ENCODE measurements around the gene MXD3.
"Not testable (repeated sequence)": the region's sequence is repeated elsewhere in the genome, so short reads cannot be mapped to it uniquely, and the experiment has no call there.

MXD3 gene

GRCh38 chr5:177317959-177318377, 6.3 kb upstream of the MXD3 start:
- peak; percentile 87 for DNase-seq

GRCh38 chr5:177316005-177316404, 4.3 kb upstream of the MXD3 start:
- no peak for DNase-seq

DNA sequence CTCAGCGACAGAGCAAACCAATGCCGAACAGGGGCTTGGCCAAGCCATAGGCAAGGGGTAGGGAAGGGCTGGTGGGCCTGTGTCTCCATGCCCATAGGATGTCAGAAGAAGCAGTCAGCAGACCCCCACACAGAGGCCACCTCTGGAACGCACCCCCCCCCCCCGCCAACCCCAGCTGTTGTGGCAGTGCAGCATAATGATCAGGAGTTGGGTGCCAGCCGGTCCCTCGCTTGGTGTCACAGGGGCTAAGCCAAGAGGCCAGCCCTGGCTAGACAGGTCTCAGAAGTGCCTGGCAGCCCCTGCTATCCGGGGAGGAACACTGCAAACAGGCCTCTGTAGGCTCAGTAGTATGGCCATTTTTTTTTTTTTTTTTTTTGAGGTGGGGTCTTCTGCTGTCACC, 3.7 kb upstream of the MXD3 start:
- DNase-seq, result no peak

DNA sequence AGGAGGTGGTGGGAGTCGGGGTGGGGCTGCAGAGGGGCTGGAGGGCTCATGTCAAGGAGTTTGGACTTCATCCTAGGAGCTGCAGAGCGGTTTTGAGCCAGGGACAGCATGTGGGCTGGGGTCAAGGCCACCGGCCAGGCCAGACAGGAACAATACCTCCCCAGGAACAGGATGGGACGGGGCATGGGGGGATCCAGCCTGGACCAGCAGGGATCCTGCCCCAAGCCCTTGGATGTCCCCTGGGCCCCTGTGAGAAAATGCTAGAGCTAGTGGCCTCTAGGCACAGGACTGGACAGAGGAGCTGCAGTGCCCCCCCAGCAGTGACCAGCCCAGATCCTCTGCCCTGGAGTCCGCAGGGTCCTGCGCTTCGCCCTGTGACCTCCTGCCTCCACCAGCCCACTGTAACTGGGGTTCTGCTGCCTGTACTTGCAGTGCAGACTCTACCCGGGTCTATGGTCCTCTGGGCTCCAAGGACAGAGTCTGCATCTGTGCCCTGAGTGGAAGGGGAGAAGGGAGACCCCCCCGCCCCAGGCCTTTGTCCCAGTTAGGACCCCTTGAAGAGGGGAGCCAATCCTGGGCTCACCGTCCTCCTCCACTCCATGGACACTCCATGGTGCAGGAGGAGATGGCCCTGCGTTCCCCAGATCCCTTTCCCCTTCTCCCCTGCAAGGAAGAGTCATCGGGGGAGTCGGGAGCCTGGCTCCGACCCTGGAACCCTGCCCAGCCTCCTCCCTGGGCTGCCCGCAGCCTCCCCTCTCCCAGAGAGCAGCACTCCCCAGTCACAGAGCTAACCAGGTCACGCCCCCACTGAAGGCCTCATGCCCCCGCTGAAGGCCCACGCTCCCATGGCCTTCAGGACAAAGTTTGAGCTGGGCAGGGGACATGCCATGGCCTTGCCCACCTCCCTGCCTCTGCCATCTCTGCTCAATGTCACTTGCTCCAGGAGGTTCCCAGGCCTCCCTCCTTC, 3.0 kb upstream of the MXD3 start:
- DNase-seq, result no peak

DNA sequence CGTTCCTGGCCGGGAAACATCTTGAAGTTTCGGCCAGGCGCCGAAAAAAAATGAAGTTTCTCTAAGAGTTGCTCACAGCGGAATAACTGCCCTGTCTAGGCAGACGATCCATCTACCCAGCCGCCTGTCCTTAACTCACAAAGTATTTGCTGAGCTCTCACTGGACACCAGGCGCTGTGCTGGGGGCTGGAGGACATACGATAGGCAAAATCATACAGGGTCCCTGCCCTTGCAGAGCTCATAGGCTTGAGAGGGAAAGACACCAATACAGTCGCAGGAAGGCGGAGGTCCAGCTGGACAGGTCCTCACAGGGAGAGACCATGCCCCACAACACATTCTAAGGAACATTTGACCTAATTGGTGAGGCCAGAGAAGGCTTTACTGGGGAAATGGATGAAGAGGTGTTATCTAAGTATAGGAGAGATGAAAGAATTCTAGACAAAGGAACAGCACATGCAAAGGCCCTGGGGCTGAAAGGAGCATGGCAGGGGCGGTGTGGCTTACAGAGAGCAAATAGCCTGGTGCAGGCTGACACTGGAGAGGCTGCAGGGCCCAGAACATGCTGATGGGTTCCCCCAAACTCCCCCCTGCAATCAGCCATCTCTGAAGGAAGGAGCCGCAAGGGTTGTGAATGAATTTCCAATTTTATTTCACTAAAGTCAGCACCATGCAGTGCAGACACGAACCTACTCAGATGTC, 2.0 kb upstream of the MXD3 start:
- no peak for DNase-seq

DNA sequence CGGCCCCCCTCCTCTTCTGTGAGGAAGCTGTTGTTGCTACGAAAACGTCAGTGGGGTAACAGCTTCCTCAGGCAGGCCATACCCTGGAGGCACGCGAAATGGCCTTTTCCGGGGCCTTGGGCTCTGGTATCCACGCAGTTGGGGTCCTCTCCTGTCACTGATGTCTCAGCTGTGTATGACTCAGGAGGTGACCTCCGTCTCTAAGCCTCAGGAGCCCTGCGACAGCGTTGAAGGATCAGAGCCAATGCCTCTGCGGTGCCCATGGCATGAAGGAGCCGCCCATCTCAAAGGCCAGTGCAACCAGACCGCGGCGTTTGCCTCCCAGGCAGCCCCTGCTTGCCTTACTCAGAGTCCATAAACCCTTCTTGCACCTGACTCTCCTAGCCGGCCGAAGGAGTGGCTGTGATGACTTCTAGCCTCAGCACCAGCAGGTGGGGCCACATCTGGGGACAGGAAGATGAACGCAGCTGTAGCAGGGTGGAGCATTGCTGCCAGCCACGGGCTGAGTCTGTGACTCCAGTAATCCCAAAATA, 1.0 kb upstream of the MXD3 start:
- DNase-seq, result peak; percentile 73

GRCh38 chr5:177311392-177311722, 341 bp downstream of the MXD3 start:
- no peak for DNase-seq

DNA sequence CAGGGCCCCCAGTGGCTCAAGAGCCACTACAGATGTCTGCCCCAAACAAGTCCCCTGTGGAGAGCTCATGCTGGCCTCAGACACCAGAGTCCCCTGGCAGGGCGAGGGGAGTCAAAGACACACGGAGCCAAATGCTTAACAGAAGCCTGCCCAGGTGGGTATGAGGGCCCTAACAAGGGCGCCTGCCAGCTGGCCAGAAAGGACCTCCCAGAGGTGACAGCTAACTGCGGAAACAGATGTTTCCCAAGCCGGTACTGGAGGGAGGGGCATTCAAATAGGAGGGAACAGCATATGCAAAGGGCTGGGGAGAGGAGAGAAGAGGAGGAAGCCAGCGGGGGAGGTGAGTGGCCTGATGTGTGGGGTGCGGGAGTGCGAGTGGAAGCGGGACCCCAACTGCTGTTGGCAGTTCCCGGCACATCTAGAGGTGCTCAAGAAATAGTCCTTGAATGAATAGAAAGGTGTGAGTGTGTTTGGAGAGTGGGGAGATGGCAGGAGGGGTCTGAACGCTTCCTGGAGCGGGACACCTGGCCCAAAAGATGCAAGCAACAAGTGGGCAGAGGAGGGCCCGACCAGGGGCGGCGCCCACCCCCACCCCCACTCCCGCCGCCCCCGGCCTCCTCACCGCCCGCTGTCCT, 824 bp downstream of the MXD3 start:
- DNase-seq, result no peak

DNA sequence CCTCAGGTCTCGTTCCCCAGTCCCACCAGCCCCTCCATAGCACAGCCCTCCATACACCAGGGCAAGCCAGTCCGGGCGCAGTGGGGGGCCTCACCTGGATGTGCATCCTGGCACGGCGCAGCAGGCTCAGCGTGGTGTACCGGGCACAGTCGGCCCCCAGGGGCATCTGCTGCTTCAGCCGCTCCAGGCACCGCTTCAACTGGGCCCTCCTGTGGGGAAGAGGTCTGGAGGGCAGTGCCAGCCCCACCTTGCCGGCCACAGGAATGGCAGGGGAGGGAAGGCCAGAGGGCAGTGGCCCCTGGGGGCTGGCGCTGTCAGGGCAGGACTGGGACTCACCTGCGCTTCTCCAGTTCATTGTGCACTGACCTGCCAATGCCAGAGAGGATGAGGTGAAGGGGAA, 1.4 kb downstream of the MXD3 start:
- no peak for DNase-seq

DNA sequence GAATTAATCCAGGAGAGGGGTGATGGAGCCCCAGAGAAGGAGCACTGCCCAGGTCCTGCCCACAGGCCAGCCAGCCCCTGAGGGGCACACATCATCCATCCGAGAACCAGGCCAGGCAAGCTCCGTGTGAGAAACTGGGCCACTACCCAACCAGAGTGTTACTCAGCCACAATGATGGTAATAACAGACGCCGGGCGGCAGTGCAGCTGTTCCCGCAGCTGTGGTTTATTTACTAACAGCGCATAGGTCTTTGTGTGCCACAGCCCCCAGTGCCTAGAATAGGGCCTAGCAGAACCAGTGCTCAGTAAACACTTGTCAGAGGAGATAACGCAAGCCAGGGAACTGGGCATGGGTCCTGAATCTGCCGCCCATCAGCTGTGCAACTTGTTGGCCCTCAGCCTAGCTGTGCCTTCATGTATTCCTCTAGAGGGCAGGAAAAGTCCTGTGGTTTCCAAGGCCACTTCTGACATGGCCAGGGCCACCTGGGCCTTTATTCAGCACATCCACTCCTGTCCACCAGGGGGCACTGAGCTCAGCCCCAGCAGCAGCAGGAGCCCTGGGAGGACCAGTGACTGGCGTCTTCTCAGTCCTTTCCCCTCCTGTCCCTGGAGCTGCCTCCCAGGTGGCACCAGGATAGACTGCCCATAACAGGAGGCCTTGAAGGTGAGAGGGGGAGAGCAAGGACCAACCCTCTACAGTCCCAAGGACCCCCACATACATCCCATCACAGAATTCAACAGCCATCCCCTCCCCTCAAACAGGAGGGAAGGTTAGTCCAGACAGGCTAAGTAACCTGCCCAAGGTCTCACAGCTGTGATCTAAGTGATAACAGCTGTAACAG, 2.1 kb downstream of the MXD3 start:
- peak; percentile 83 for DNase-seq

DNA sequence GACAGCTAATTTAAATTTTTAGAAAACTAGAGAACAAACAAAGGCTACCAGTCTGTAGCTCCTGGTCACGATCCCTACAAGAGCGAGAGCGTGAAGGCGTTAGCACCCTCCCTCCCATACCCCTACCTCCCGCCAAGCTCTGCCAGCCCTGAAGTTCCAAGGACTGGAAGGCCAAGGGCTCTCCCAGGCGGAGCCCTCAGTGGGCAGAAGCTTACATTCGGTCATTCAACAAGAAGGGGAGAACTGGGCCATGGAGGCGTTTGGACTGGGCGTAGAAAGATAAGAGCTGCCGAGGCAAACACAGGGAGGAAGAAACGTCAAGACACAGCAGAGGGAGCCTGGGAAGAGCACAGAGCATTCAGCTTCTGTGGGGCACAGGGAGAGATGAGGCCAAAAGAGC, 3.0 kb downstream of the MXD3 start:
- peak; percentile 20 for DNase-seq

DNA sequence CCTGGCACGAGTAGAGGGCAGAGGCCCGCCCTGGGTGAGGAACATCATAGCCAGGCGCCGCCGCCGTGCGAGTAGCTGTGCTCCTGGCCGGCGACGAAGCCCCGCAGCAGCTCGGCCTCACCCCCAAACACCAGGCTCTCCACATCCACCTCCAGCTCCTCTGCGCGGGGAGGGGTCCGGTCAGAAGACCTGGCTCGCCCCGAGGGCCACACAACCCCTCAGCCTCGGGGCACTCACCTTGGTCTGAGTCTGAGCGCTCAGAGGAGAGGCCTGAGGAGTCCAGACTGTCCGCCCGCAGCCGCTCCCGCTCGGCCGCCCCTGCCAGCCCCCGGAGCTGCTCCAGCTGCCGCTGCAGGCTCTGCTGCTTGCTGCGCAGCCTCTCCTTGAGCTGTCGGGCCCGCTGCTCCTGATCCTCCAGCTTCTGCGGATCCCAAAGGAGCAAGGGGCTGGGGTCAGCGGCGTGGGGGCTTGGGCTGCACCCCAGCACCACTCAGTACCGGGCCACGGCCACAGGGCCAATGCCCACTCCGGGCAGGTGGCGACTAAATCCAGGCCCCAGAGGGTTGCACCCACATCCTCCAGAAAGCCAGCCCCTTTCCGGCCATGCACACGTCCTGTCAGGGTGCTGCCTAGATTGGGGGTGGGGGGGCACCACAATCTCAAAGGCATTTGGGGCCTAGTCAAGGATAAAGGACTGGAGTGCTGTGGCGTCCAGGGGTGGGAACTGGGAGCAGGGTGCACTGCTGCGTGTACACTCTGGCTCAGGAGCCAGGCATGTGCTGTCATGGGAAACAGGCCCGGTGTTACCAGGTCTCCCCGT, 3.9 kb downstream of the MXD3 start:
- peak; percentile 24 for DNase-seq

DNA sequence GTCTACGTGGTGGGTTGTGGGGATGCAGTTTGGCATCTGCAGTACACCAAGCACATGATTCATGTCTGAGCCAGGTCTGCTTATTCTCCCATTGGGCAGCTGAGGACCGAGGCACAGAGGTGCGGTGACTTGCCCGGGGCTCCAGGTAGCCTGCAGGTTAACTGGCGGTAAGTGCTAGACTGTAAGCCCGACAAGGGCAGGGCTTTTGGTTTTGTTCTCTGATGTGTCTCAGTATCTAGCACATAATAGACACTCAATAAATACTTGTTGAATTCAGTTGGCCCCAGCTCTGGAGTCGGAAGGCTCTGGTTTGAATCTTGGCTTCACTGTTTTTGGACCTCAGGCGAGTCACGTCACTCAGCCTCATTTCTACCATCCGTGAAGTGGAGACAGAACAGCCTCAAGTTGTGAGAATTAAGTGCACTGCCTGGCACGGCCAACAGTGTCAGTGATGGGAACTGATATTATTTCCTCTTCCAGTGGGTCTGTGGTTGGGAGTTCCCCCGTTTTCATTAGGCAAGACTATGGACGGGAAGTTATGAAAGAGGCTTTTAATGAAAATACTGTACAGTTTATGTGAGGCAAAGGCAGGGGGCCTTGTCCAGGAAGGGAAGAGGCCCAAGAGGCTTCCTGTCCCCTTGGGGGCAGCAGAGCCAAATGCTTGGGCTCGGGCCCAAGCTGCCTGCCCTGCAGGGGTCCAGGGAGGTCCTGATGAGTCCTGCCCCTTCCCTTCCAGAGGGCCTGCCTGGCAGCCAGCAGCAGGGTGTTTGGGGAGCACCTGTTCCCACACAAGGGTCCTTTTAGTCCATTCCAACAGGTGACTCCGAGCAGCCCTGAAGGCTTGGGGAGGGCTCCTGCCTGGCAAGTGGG, 4.8 kb downstream of the MXD3 start:
- DNase-seq, result no peak

- DNase-seq, result not testable (repeated sequence)
Observed at GRCh38 chr5:177306103-177306640, 5.5 kb downstream of the MXD3 start.

- peak; percentile 57 for DNase-seq
Observed at GRCh38 chr5:177304392-177305119, 7.1 kb downstream of the MXD3 start.

DNA sequence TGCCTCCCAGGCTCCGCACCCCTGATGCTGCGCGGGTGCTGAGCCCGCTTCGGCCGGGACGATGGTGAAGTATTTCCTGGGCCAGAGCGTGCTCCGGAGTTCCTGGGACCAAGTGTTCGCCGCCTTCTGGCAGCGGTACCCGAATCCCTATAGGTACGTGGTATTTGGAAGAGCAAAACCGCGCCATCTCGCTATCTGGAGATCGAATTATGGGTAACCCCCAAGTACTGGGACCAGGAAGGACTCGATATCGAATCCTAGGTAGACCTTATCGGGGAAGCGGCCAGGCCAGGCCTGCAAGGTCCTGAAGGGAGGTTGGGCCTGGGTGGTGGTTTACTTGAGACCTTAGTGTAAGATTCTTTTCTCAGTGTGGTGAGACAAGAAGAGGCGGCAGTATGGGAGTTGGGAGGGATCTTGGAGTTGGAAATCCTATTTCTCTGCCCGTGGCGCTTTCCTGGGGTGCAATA, 7.7 kb downstream of the MXD3 start:
- no peak for DNase-seq

DNA sequence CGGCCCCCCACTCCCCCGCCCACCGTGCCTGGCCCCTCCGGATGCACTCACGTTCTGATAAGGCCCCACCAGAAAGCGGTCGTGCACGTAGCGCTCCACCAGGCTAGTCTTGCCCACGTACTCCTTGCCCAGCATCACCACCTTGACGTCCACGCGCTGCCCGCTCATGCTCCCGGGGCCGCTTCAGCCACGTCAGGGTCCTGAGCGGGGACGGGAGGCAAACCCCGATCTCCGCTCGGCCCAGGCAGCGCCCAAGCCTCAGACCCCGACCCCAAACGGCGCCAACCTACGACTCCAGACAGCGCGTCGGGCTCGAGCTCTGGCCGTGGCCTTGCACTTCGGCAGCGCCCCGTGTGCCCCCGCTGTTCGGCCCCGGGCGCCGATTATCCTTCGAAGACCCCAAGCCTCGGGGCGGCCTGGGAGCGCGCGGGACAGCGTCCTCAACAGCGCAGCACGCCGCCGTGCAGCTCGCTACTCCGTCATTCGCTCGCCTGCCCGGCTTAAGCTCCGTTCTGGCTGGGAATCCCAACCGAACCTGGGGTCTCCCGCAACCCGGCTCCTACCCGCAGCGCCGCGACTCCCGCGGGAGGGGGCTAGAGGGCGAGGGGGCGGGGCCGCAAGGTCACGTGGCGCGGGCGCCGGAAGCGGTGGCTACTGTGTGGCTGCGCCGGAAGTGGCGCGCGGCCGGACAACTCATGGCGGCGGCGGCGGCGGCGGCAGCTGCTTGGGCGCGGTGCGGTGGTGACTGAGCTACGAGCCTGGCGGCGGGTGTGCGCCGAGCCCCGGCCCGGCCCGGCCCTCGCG, 8.4 kb downstream of the MXD3 start, which contains the start of the genes PRELID1 and RAB24:
PRELID1 (plus strand) TSS at position 679 of the 804 bp plus-strand sequence. CDS start 187 bp downstream, outside the sequence.
RAB24 (minus strand) TSS at position 599 of the 804 bp plus-strand sequence; CDS start at position 168, 431 bp downstream.
- peak; percentile 95 for DNase-seq
